GM18511 (cell line): Measurements from ENCODE around the gene VIL1.

Experiments
- ATAC-seq: cut with Tn5 transposase; IDR thresholded peaks from one replicate; pipeline ENCODE4 v1.9.1; 2021; ENCODE audit warnings: mild to moderate bottlenecking, moderate library complexity; ENCODE audit not compliant: unreplicated experiment

The VIL1 gene

GRCh38 chr2:218435003-218435982 lies 16.4 kb downstream of the VIL1 start:
- ATAC-seq = no peak

DNA sequence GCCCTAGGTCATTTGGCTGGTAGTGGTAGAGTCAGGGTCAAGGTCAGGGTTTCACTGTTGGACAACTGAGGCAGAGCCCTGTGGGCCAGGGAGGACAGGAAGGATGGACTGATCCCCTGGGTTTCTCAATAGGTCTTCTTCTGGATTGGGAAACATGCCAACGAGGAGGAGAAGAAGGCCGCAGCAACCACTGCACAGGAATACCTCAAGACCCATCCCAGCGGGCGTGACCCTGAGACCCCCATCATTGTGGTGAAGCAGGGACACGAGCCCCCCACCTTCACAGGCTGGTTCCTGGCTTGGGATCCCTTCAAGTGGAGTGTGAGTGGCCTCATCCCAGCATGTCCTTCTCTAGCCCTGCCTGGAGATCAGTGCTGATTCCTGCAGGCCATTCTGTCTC lies 18.1 kb downstream of the VIL1 start:
- ATAC-seq = no peak

DNA sequence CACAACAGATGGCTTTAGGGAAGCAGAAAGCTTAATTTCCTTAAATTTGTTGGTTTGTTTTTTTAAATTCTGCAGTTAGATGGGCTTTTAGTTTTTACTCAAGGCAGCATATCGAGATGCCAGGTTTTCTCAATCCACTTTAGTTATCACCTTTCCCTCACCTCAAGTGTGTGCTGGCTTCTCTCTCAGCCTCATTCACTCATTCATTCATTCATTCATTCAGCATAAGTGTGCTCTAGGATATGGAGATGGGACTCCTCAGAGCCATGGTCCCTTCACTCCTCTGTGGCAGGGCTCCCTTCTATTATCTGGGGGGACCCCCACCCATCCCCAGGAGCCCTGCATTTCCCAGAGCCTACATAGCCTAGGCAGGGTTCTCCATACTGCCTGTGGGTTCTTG lies 19.0 kb downstream of the VIL1 start:
- ATAC-seq = no peak

DNA sequence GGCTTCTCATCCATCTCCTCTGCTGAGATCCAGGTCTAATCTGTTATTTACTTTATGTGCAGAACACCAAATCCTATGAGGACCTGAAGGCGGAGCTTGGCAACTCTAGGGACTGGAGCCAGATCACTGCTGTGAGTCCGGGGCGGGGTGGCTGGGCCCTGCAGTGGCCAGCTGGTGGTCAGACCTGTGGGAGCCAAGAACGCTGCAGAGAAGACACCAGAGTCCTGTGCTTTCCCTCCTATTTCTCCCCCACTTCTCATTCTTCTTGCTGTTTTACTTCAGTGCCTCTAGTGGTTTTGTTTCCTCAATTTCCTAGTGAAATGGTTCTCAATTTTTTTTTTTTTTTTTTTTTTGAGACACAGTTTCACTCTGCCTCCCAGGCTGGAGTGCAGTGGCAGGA lies 19.7 kb downstream of the VIL1 start:
- ATAC-seq = no peak

DNA sequence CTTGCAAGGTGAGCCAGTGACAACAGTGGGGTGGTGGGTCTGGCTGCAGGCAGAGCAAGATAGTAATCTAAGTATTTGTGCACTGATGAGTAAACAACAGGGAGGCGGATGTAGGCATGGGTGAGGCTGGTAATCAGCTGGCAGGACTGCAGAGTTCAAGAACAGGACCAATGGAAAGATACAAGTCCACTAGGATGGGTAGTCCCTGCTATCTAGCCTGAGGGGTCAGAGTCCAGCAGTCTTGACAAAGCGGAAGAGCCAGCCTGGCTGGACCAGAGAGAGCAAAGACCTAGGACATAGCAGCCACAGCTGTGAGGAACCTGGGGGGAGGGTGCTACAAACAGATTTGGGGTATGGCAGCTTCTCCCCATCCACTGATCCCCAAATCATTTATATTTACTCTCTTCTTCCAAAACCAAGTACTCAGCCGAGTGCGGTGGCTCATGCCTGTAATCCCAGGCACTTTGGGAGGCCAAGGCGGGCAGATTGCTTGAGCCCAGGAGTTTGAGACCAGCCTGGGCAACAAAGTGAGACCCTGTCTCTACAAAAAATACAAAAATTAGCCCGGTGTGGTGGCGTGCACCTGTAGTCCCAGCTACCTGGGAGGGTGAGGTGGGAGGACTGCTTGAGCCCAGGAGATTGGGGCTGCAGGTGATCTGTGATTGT lies 25.9 kb downstream of the VIL1 start:
- ATAC-seq = no peak

GRCh38 chr2:218445602-218446001 lies 26.7 kb downstream of the VIL1 start:
- no peak for ATAC-seq

DNA sequence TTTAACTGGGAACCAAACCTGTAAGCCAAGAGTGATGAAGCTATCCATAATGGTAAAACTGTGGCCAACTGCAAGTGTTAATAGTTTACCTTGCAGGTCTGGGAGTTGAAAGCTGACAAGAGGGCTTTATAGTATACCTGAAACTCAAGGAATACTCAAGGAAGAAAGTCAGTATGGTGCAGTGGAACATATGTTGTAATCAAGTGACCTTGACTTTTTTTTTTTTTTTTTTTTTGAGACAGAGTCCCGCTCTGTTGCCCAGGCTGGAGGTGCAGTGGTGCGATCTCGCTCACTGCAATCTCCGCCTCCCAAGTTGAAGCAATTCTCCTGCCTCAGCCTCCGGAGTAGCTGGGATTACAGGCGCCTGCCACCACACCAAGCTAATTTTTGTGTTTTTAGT lies 27.6 kb downstream of the VIL1 start:
- ATAC-seq = no peak

GRCh38 chr2:218447072-218447471 lies 28.1 kb downstream of the VIL1 start:
- ATAC-seq = no peak

- ATAC-seq = no peak
Observed at GRCh38 chr2:218448934-218449333, 30.0 kb downstream of the VIL1 start.

DNA sequence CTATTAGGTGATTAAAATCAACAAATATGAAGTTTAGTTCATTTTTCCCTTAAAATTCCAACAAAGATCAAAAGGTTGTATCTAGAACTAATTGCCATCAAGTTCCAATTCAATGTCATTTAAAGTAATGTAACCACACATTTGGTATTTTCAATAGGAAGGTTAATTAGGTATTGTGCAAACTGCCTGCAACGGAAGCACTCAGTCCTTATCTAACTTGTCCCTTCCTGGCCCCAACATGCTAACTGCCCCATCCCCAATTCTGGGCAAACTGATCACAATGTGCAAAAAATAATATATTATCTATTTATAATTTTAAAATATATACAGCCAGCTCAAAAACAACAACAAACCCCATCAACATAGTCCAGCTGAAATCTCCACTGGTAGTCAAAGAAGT lies 33.2 kb downstream of the VIL1 start:
- no peak for ATAC-seq

GRCh38 chr2:218456849-218457248 lies 37.9 kb downstream of the VIL1 start:
- ATAC-seq = no peak

DNA sequence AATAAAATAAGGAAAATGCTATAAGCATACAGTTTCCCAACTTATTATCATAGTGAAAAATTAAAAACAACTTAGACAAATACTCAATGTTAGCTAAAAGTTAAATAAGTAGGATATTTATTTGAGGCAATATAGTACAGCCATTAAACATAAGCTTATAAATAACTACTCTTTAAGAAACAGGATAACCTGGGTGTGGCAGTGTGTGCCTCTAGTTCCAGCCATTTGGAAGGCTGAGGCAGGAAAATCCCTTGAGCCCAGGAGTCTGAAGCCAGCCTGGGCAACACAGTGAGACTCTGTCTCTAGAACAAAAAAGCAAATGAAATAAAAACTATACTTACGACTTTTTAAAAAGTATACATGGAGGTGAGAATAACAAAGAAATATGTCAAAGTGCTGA lies 39.7 kb downstream of the VIL1 start:
- no peak for ATAC-seq

DNA sequence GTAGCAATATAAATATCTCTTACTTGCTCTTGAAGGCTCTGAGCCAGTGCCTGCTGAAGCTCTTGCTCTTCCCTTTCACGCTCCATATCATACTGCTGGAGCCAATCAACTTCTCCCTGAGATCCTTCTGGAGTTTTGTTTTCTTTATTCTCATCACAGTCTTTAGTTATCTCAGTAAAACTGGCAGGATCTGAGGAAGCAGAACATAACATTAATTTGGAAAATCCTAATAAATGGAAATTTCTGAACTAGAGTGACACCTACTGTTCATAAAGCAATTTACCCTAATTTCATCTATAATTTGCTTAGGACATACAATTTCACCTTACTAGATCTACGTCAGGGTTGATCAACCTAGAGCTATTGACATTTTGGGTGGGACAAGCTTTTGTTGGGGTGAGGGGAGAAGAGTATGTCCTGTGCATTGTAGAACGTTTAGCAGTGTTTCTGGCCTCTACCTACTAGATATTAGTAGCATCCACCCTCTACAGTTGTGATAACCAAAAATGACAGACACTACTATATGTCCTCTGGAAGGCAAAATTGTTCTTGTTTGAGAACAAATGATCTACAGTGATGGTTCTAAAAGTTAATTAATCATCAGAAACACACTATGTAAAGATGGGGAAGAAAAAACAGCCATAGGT lies 47.2 kb downstream of the VIL1 start:
- no peak for ATAC-seq

- no peak for ATAC-seq
Observed at GRCh38 chr2:218470448-218470847, 51.5 kb downstream of the VIL1 start.

DNA sequence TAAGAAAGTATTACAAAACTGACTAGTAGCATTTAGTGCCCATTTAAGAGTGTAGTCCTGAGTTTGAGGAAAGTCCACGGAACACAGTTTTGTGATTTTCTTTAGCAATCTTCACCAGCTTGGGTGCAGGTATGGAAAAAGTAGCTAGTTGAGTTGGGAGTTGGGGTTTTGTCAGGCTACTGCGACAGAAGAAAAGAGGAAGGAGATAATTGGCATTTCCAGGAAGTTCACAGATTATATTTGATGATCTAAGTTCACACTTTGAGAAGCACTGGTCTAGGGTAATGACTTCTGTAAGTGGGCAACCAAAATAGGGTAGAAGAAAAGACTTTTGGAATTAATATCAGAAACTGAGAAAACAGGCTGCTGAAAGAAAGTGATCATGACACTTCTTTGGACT lies 52.1 kb downstream of the VIL1 start:
- ATAC-seq = no peak

- no peak for ATAC-seq
Observed at GRCh38 chr2:218471982-218472381, 53.1 kb downstream of the VIL1 start.

- ATAC-seq = no peak
Observed at GRCh38 chr2:218472988-218473387, 54.1 kb downstream of the VIL1 start.

DNA sequence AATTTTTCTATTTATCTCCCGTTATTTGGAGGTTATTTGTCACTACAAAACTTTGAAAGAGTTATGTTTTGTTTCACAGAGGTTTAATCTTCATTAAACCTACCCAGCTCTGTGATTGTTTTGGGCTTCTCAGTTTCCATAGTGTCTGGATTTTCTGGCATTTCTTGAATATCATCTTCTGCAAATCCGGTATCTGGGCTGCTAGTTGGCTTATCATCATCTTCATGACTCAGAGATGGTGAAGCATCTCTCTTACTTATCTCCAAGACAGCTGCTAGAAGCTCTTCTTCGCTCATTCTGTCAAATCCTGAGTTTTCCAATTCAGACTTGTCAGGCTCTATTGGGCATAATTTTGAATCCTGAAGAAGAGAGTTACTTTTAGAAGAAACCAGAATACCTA lies 55.6 kb downstream of the VIL1 start:
- no peak for ATAC-seq

GRCh38 chr2:218476676-218477075 lies 57.8 kb downstream of the VIL1 start:
- no peak for ATAC-seq

DNA sequence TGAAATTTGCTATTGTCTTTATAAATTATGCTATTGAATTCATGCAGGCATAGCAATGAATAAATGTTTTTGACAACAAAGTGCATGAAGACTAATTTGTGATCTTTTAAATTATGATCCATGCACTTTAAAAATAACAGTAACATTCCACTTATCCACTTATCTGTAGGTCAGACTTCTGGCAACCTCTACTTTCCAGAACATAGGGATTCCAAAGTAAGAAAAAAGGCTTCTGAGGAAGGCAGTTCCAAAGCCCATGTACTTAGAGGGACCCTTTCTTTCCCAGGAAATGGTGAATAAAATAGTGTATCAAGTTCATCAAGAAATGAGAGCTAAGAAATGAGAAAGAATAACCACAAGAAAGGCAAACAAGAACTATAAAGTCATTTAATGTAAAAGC lies 58.3 kb downstream of the VIL1 start:
- no peak for ATAC-seq

GRCh38 chr2:218478544-218478943 lies 59.6 kb downstream of the VIL1 start:
- ATAC-seq = no peak

DNA sequence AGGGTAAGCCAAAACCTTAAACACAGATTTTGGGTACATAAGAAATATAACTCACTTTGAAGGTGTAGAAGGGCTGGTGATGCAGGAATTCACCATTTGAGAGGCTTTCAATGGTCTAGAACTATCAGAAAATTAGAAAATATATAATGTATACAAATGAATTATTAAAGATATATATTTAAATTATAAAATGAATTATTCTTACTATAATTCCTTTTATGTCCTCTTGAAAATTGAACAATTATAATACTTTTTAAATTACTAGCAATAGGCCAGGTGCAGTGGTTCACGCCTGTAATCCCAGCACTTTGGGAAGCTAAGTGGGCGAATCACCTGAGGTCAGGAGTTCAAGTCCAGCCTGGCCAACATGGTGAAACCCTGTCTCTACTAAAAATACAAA lies 60.7 kb downstream of the VIL1 start:
- ATAC-seq = no peak
